Heart left ventricle (tissue), 16 donors: Measurements from ENCODE around the gene CEP164. TPM values are rescaled to one million over a fixed set of nuclear protein-coding genes. Genes with fewer than 3 reads are reported as not detected.

Source experiments
- ATAC-seq, 4 donors: fragments of 200-7000 bp; cut with Tn5 transposase; one replicate each; pipeline ENCODE4 v1.9.1; 2020 to 2022; ENCODE audit warnings: moderate library complexity in 4 of 4, mild to moderate bottlenecking in 3 of 4, moderate number of reproducible peaks in 1 of 4
- DNase-seq, 5 donors: peaks; one replicate each; pipeline ENCODE4 v3.0.0-alpha.2; 2020
- H3K27ac ChIP-seq, 12 donors: fragments of 200-600 bp; sonication (generic) in 4 of 12; one replicate each; pipeline versions ENCODE4 v1.5.0 to v1.8.0; 2016 to 2022; ENCODE audit warnings: mild to moderate bottlenecking in 2 of 12
- H3K27me3 ChIP-seq, 9 donors: fragments of 200-600 bp; sonication (generic) in 2 of 9; one replicate each; pipeline versions ENCODE4 v1.5.1 to v1.8.0; 2016 to 2022; ENCODE audit warnings: mild to moderate bottlenecking in 3 of 9
- H3K36me3 ChIP-seq, 9 donors: fragments of 200-600 bp; sonication (generic) in 2 of 9; one replicate each; pipeline versions ENCODE4 v1.5.0 to v1.8.0; 2018 to 2022; ENCODE audit warnings: mild to moderate bottlenecking in 2 of 9
- H3K4me1 ChIP-seq, 12 donors: fragments of 200-600 bp; sonication (generic) in 4 of 12; one replicate each; pipeline versions ENCODE4 v1.5.0 to v1.8.0; 2016 to 2022; ENCODE audit warnings: mild to moderate bottlenecking in 3 of 12
- H3K4me3 ChIP-seq, 12 donors: fragments of 200-600 bp; sonication (generic) in 4 of 12; one replicate each; pipeline versions ENCODE4 v1.5.0 to v1.8.0; 2017 to 2022; ENCODE audit warnings: mild to moderate bottlenecking in 9 of 12, moderate library complexity in 4 of 12
- H3K9me3 ChIP-seq, 12 donors: fragments of 200-600 bp; sonication (generic) in 4 of 12; one replicate each; pipeline versions ENCODE4 v1.5.0 to v1.8.0; 2016 to 2022; ENCODE audit warnings: mild to moderate bottlenecking in 1 of 12
- CTCF ChIP-seq, 12 donors: fragments of 200-600 bp; sonication (generic) in 4 of 12; IDR thresholded peaks; one replicate each; pipeline versions ENCODE4 v1.5.0 to v1.8.0; 2018 to 2022; ENCODE audit warnings: antibody characterized with exemption in 12 of 12, mild to moderate bottlenecking in 5 of 12
- POLR2A ChIP-seq, 2 donors: fragments of 450-650 bp; IDR thresholded peaks; one replicate each; pipeline ENCODE4 v1.6.1; 2017; ENCODE audit warnings: antibody characterized with exemption in 2 of 2, mild to moderate bottlenecking in 2 of 2, moderate library complexity in 2 of 2
- WGBS, 4 donors: extraction: QIAGEN DNeasy Blood & Tissue Kit in 2 of 4; methylation state at CpG; one replicate each; pipeline versions ENCODE4 v1.1.5 to v1.1.7; 2013 to 2018; 5-methylcytosine and 5-hydroxymethylcytosine counted together
- intact Hi-C, 10 donors: fragments of 100-400 bp; cut with DNase I; formaldehyde crosslinking; loops; one replicate each; pipeline versions ENCODE4 v1.11.1 to v1.14.2; 2022
- polyA plus RNA-seq, 2 donors: library from polyadenylated mRNA; stranded (reverse); fragments of 200-250 nt; gene quantifications; one replicate each; pipeline ENCODE4 v1.2.3, GENCODE V29; 2013
- total RNA-seq, 9 donors: library from RNA; depleted of rRNA in 2 of 9; stranded (reverse); fragments of >200 nt in 2 of 9; fragmentation: NEBNext Ultra II Directional in 3 of 9; extraction: Animal tissue kit (Norgen Biotek cat#: 25700) in 3 of 9; gene quantifications; one replicate each; pipeline versions ENCODE4 v1.1.0 to v1.2.4, GENCODE V29; 2016 to 2023
- donor health status: ischemic (EF 13 %, LVEDD 7.1; RV severe dilation, severe dysfunction).
- donor health status: healthy with polysubstance abuse.
- donor health status: DM: no; HTN: yes; CAD: no.
- donor health status: DM: no; HTN: no; CAD: no.
- donor health status: ischemic (EF 25% LVEDD 6.9; RV normal size, moderate dysfunction).
- donor health status: ischemic (EF 25% LVEDD 5.7; RV mildly dilated, moderate dysfunction).
- donor health status: healthy.
- donor health status: DM: yes; HTN: yes; CAD: no.
- donor health status: ischemic (EF 35%, LVEDD 5.7; RV mildly dilated, moderate dysfunction).
- donor health status: nonischemic (EF 11% LVEDD 7.7; RV severe dilation, severe dysfunction).
- donor health status: DM: yes; HTN: yes; CAD: no.
- donor health status: PGD.
- donor health status: ischemic (EF 29% LVEDD 5.4; RV normal size, mild dysfunction).
- donor health status: nonischemic (EF 23%, LVEDD 6.1; RV moderate dilation, normal function).

Gene CEP164
- total and polyA plus RNA-seq, 11 donors: 2.6 to 15.4 (median 6.6) TPM

- TF ChIP-seq POLR2A (IDR thresholded peaks at IDR 0.05) (no peak), CTCF (IDR thresholded peaks at IDR 0.05) (no peak)
- WGBS, 4 donors: 85 to 94% (median 89%) methylated on average over 14 of the region's 14 CpGs
- Histone ChIP-seq H3K27me3 (peaks cover 0 to 17% (median 0%) of the 10 kb centered on the region in 9 donors), H3K4me3 (no peak overlapping the region), H3K36me3 (peaks cover 0 to 4% (median 0%) of the 10 kb centered on the region in 9 donors), H3K4me1 (peaks cover 0 to 15% (median 0%) of the 10 kb centered on the region in 12 donors), H3K27ac (no peak overlapping the region), H3K9me3 (no peaks in the 10 kb centered on the region)
- DNase-seq: no peak
- intact Hi-C loops: loop anchor here in 7 of 10 donors (5.0 kb wide), 3 partner anchors 366 to 611 kb away; no protein-coding TSS in a partner anchor
- no peak for ATAC-seq
These were observed 113.7 kb downstream of the CEP164 start for GRCh38 chr11:117441146-117441975.

- TF ChIP-seq POLR2A (IDR thresholded peaks at IDR 0.05): no peak
- TF ChIP-seq CTCF (IDR thresholded peaks at IDR 0.05): no peak
- no peaks in the 10 kb centered on the region for H3K9me3 ChIP-seq
- peaks cover 0 to 17% (median 0%) of the 10 kb centered on the region in 9 donors for H3K27me3 ChIP-seq
- no peak overlapping the region for H3K27ac ChIP-seq
- 91 to 95% (median 93%) methylated on average over 16 of the region's 16 CpGs for WGBS, 4 donors
- no peak overlapping the region for H3K4me3 ChIP-seq
- peaks cover 0 to 15% (median 0%) of the 10 kb centered on the region in 12 donors for H3K4me1 ChIP-seq
- ATAC-seq: no peak
- H3K36me3 ChIP-seq: peaks cover 0 to 3% (median 0%) of the 10 kb centered on the region in 9 donors
- DNase-seq: no peak
- intact Hi-C loops: loop anchor here in 9 of 10 donors (2.0 to 5.0 kb wide), 4 partner anchors 365 to 610 kb away; no protein-coding TSS in a partner anchor
These were observed 114.6 kb downstream of the CEP164 start for GRCh38 chr11:117442049-117442868.

GRCh38 chr11:117442869-117443239 is 115.2 kb downstream of the CEP164 start:
- WGBS, 4 donors: 77 to 83% (median 82%) methylated on average over 2 to 12 of the region's 12 CpGs
- ATAC-seq (no peak), DNase-seq (no peak)
- Histone ChIP-seq H3K36me3 (peaks cover 0 to 3% (median 0%) of the 10 kb centered on the region in 9 donors), H3K27ac (no peak overlapping the region), H3K27me3 (peaks cover 0 to 17% (median 0%) of the 10 kb centered on the region in 9 donors), H3K4me3 (no peak overlapping the region), H3K4me1 (peaks cover 0 to 15% (median 0%) of the 10 kb centered on the region in 12 donors), H3K9me3 (no peaks in the 10 kb centered on the region)
- intact Hi-C loops: loop anchor here (1.0 to 5.0 kb wide), 5 partner anchors 364 to 609 kb away; no protein-coding TSS in a partner anchor
- TF ChIP-seq CTCF (IDR thresholded peaks at IDR 0.05) (no peak), POLR2A (IDR thresholded peaks at IDR 0.05) (no peak)
